Stomach (tissue), 9 donors: ENCODE results near the gene COL25A1. TPM values are rescaled to one million over a fixed set of nuclear protein-coding genes. Genes with fewer than 3 reads are reported as not detected.

Experiments
- DNase-seq, 2 donors: peaks; one replicate each; pipeline versions ENCODE4 v3.0.0 to v3.0.0-alpha.2; 2013 to 2019
- H3K27ac ChIP-seq, 5 donors: fragments of 200-600 bp in 4 of 5; sonication (generic) in 4 of 5; one replicate each; pipeline ENCODE4 v1.5.1; 2013 to 2019; ENCODE audit warnings: mild to moderate bottlenecking in 1 of 5, moderate library complexity in 1 of 5
- H3K27me3 ChIP-seq, 3 donors: fragments of 200-600 bp; sonication (generic); one replicate each; pipeline ENCODE4 v1.5.1; 2017 to 2019; ENCODE audit warnings: mixed run types in 1 of 3
- H3K36me3 ChIP-seq, 4 donors: fragments of 200-600 bp; sonication (generic); 1 replicate in 3 of 4; 2 replicates in 1 of 4; pipeline ENCODE4 v1.5.1; 2016 to 2019
- H3K4me1 ChIP-seq, 4 donors: fragments of 200-600 bp; sonication (generic); one replicate each; pipeline ENCODE4 v1.5.1; 2016 to 2019
- H3K4me3 ChIP-seq, 4 donors: fragments of 200-600 bp; sonication (generic) in 3 of 4; one replicate each; pipeline ENCODE4 v1.5.1; 2016 to 2019; ENCODE audit warnings: mild to moderate bottlenecking in 1 of 4
- H3K9me3 ChIP-seq, 4 donors: fragments of 200-600 bp; sonication (generic); one replicate each; pipeline ENCODE4 v1.5.1; 2016 to 2019
- CTCF ChIP-seq, 7 experiments: fragments of 450-650 bp in 4 of 7; fragments of 200-600 bp in 3 of 7; sonication (generic) in 3 of 7; IDR thresholded peaks; one replicate each; pipeline ENCODE4 v1.5.1; 2016 to 2019; ENCODE audit warnings: antibody characterized with exemption in 7 of 7, control low read depth in 2 of 7, mild to moderate bottlenecking in 1 of 7
- EP300 ChIP-seq: sonication (generic); formaldehyde crosslinking; IDR thresholded peaks from one replicate; pipeline ENCODE4 v1.6.1; 2017; ENCODE audit warnings: antibody characterized with exemption
- POLR2A ChIP-seq, 4 donors: fragments of 450-650 bp; IDR thresholded peaks; one replicate each; pipeline ENCODE4 v1.6.1; 2016; ENCODE audit warnings: antibody characterized with exemption in 4 of 4, control low read depth in 2 of 4, mild to moderate bottlenecking in 1 of 4, moderate library complexity in 1 of 4
- POLR2AphosphoS5 ChIP-seq, 3 donors: sonication (generic); formaldehyde crosslinking; IDR thresholded peaks; one replicate each; pipeline ENCODE4 v1.6.1; 2016; ENCODE audit warnings: antibody characterized with exemption in 3 of 3
- WGBS, 5 donors: extraction: QIAGEN DNeasy Blood & Tissue Kit in 3 of 5; methylation state at CpG; one replicate each; pipeline versions ENCODE4 v1.1.5 to v1.1.7; 2013 to 2018; 5-methylcytosine and 5-hydroxymethylcytosine counted together
- intact Hi-C: fragments of 100-400 bp; cut with DNase I; formaldehyde crosslinking; loops from one replicate; pipeline ENCODE4 v1.15.1; 2023; ENCODE audit warnings: low total_unique reads
- polyA plus RNA-seq, 3 donors: library from polyadenylated mRNA; stranded (reverse); fragments of 200-250 nt; gene quantifications; one replicate each; pipeline ENCODE4 v1.2.3, GENCODE V29; 2013
- total RNA-seq, 5 donors: library from RNA; depleted of rRNA; stranded (reverse); fragments of >200 nt; gene quantifications; one replicate each; pipeline versions ENCODE4 v1.1.0 to v1.2.3, GENCODE V29; 2014 to 2016
- donor health status: healthy with polysubstance abuse.
- donor health status: Bipolar disorder and iron deficiency.
- donor health status: healthy.

Gene COL25A1
- total and polyA plus RNA-seq, 8 donors: 0.10 to 4.1 (median 1.5) TPM; not detected in 5

- Histone ChIP-seq H3K27ac (no peak overlapping the region), H3K9me3 (no peaks in the 10 kb centered on the region), H3K4me3 (no peak overlapping the region), H3K36me3 (no peaks in the 10 kb centered on the region), H3K4me1 (peaks cover 0 to 11% (median 2%) of the 10 kb centered on the region in 4 donors), H3K27me3 (no peaks in the 10 kb centered on the region)
- TF ChIP-seq EP300: no peak
- no peak for TF ChIP-seq CTCF (IDR thresholded peaks at IDR 0.05)
- intact Hi-C loops: no loop called here
- no peak for DNase-seq
- 80 to 92% (median 85%) methylated on average over 2 of the region's 2 CpGs for WGBS, 5 donors
Measured at GRCh38 chr4:108777388-108777787, 525.1 kb downstream of the COL25A1 start.

- no peak overlapping the region for H3K4me3 ChIP-seq
- H3K9me3 ChIP-seq: no peaks in the 10 kb centered on the region
- no peaks in the 10 kb centered on the region for H3K27me3 ChIP-seq
- WGBS, 5 donors: 75 to 86% (median 81%) methylated on average over 5 of the region's 5 CpGs
- H3K4me1 ChIP-seq: peaks cover 0 to 11% (median 2%) of the 10 kb centered on the region in 4 donors
- intact Hi-C loops: no loop called here
- H3K36me3 ChIP-seq: no peaks in the 10 kb centered on the region
- TF ChIP-seq POLR2AphosphoS5 (IDR thresholded peaks at IDR 0.05) (no peak), CTCF (IDR thresholded peaks at IDR 0.05) (no peak), EP300 (no peak), POLR2A (IDR thresholded peaks at IDR 0.05) (no peak)
- DNase-seq: no peak
- H3K27ac ChIP-seq: no peak overlapping the region
Measured at GRCh38 chr4:108775921-108776320, 526.5 kb downstream of the COL25A1 start.

GRCh38 chr4:108774809-108775530 is 527.5 kb downstream of the COL25A1 start:
- Histone ChIP-seq H3K4me1 (peaks cover 0 to 11% (median 2%) of the 10 kb centered on the region in 4 donors), H3K27me3 (no peaks in the 10 kb centered on the region), H3K27ac (no peak overlapping the region), H3K36me3 (no peaks in the 10 kb centered on the region), H3K4me3 (no peak overlapping the region), H3K9me3 (no peaks in the 10 kb centered on the region)
- TF ChIP-seq POLR2A (IDR thresholded peaks at IDR 0.05) (no peak), CTCF (IDR thresholded peaks at IDR 0.05) (peak in 1 of 7 experiments; percentile 18)
- WGBS, 5 donors: 52 to 65% (median 57%) methylated on average over 5 of the region's 5 CpGs
- intact Hi-C loops: no loop called here
- peak; percentile 12 to 78 for DNase-seq

- 72 to 84% (median 79%) methylated on average over 7 of the region's 7 CpGs for WGBS, 5 donors
- intact Hi-C loops: no loop called here
- Histone ChIP-seq H3K4me3 (no peak overlapping the region), H3K36me3 (no peaks in the 10 kb centered on the region), H3K9me3 (no peaks in the 10 kb centered on the region), H3K27ac (no peak overlapping the region), H3K27me3 (no peaks in the 10 kb centered on the region), H3K4me1 (peaks cover 0 to 11% (median 2%) of the 10 kb centered on the region in 4 donors)
- TF ChIP-seq POLR2A (IDR thresholded peaks at IDR 0.05) (no peak), EP300 (no peak), POLR2AphosphoS5 (IDR thresholded peaks at IDR 0.05) (no peak), CTCF (IDR thresholded peaks at IDR 0.05) (no peak)
- peak; percentile 22 to 57 for DNase-seq
Measured at GRCh38 chr4:108772402-108772801, 530.1 kb downstream of the COL25A1 start.
